ENCODE measurements around the gene PTPRK. TPM values are rescaled to one million over a fixed set of nuclear protein-coding genes. Genes with fewer than 3 reads are reported as not detected.

Gene PTPRK
- total RNA-seq, 1 donor = 70.2 TPM

- peak; percentile 20 for TF ChIP-seq CTCF (IDR thresholded peaks at IDR 0.05; ENCODE audit: insufficient read depth, low read length)
- peak; percentile 16 for DNase-seq (ENCODE audit: low read depth)
- no peak overlapping the region for H3K4me3 ChIP-seq (ENCODE audit: low read depth, low read length)
Measured at GRCh38 chr6:128554302-128554701, 33.9 kb upstream of the PTPRK start.

- TF ChIP-seq CTCF (IDR thresholded peaks at IDR 0.05; ENCODE audit: insufficient read depth, low read length) = no peak
- no peak for DNase-seq (ENCODE audit: low read depth)
- no peak overlapping the region for H3K4me3 ChIP-seq (ENCODE audit: low read depth, low read length)
Measured at GRCh38 chr6:128541261-128541660, 20.9 kb upstream of the PTPRK start.

- no peak overlapping the region for H3K4me3 ChIP-seq (ENCODE audit: low read depth, low read length)
- no peak for DNase-seq (ENCODE audit: low read depth)
- TF ChIP-seq CTCF (IDR thresholded peaks at IDR 0.05; ENCODE audit: insufficient read depth, low read length) = no peak
Measured at GRCh38 chr6:128538763-128539162, 18.4 kb upstream of the PTPRK start.

DNA sequence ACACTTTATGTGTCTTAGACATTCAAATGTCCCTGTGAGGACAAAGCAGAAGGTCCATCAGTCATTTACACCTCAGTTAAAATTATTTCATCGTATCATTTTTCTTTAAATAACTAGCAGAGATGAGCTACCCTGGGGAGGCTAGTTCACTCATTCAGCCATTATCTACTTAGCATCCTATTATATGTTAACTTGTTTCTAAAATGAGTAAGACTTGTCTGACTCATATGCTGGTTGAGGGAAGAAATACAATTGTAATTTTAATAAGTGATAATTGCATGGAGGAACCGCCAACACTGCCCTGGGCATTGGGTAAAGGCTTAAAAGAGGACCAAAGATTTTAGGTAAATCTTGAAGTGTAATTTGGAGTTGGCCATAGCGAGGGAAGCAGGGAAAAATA is 12.4 kb upstream of the PTPRK start:
- no peak overlapping the region for H3K4me3 ChIP-seq (ENCODE audit: low read depth, low read length)
- DNase-seq (ENCODE audit: low read depth) = no peak
- TF ChIP-seq CTCF (IDR thresholded peaks at IDR 0.05; ENCODE audit: insufficient read depth, low read length) = no peak

DNA sequence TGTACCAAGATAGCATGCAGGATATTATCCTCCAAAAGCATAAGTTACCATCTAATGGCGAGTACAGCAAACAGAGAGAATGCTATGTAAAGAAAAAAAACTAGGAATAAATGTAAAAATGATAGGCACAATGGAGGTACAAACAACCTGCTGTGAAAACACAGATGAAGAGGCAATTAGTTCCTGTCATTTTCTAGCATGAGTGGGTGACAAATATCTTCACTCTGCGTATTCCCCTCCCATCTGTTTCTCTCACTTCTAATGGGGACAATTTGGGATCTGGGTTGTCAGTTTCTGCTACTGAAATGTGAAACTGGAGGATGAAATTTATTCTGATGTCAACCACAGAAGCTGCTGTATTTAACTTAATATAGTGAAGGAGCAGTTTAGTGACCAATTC is 11.7 kb upstream of the PTPRK start:
- H3K4me3 ChIP-seq (ENCODE audit: low read depth, low read length) = no peak overlapping the region
- no peak for TF ChIP-seq CTCF (IDR thresholded peaks at IDR 0.05; ENCODE audit: insufficient read depth, low read length)
- no peak for DNase-seq (ENCODE audit: low read depth)

DNA sequence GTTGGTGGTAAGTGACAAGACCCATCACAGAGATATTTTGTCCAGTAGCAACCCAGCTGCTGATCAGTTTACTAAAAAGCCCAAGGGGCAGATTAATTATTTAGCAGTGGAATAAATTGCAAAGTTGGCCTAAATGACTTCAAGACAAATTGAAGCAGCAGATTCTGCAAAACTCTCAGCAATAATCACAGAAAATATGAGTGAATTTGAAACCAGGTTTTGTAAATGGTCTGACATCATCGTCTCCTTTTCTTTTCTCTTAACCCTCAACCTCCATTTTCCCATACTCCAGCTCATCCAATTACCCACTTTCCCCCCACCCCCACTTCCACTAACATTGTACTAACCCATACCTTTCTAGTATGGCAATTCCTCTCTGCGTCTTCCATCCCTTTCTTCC is 11.3 kb upstream of the PTPRK start:
- DNase-seq (ENCODE audit: low read depth) = no peak
- no peak for TF ChIP-seq CTCF (IDR thresholded peaks at IDR 0.05; ENCODE audit: insufficient read depth, low read length)
- H3K4me3 ChIP-seq (ENCODE audit: low read depth, low read length) = no peak overlapping the region

- TF ChIP-seq CTCF (IDR thresholded peaks at IDR 0.05; ENCODE audit: insufficient read depth, low read length) = no peak
- H3K4me3 ChIP-seq (ENCODE audit: low read depth, low read length) = no peak overlapping the region
- no peak for DNase-seq (ENCODE audit: low read depth)
Measured at GRCh38 chr6:128528241-128528640, 7.8 kb upstream of the PTPRK start.
